ENCODE data around the gene ZNF575.
"Not testable (repeated sequence)": the region's sequence is repeated elsewhere in the genome, so short reads cannot be mapped to it uniquely, and the experiment has no call there.

ZNF575 gene

DNA sequence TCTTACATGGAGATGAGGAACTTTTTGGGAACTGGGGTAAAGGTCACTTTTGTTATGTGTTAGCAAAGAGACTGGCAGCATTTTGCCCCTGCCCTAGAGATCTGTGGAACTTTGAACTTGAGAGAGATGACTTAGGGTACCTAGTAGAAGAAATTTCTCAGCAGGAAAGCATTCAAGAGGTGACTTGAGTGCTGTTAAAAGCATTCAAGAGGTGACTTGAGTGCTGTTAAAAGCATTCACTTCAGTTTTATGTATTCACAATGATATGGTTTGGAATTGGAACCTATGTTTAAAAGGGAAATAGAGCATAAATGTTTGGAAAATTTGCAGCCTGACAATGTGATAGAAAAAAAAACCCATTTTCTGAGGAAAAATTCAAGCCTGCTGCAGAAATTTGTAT lies 20.6 kb upstream of the ZNF575 start:
- not testable (repeated sequence) for DNase-seq

DNA sequence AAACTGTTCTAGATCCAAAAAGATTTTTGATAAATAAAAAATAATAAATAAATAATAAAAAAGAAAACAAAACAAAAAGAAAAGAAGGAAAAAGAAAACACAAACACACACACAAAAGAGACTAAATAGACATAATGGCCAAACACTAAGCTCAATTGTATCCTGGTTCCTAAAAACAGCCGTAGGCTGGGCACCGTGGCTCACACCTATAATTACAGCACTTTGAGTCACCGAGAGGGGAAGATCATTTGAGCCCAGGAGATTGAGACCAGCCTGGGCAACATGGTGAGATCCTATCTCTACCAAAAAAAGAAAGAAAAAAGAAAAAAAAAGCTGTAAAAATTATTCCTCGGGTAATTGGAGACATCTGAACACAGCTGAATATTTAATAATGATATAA lies 14.9 kb upstream of the ZNF575 start:
- DNase-seq: no peak

DNA sequence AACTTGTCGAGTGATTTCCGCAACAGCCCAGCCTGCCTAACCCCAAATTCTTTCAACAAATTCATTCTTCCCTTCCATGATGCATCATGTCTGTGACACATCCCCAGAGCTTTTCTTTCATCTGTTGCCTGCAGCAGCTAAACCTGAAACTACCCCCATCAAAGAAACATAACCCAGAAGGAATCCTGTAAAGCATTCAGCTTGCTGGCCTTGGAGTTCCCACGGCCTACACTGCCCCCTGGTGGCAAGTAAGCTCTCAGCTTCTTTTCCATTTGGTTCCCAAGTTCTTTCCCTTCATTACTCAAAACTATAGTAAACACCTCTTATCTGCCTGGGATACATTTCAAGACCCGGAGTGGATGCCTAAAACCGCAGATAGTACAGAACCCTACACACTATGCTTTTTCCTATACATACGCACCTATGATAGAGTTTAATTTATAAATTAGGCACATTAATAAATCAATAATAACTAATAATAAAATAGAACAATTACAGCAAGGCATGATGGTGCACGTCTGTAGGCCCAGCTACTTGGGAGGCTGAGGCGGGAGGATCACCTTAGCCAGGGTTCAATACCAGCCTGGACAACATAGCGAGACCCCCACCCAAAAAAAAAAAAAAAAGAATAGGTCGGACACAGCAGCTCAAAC lies 13.4 kb upstream of the ZNF575 start:
- peak; percentile 71 for DNase-seq

DNA sequence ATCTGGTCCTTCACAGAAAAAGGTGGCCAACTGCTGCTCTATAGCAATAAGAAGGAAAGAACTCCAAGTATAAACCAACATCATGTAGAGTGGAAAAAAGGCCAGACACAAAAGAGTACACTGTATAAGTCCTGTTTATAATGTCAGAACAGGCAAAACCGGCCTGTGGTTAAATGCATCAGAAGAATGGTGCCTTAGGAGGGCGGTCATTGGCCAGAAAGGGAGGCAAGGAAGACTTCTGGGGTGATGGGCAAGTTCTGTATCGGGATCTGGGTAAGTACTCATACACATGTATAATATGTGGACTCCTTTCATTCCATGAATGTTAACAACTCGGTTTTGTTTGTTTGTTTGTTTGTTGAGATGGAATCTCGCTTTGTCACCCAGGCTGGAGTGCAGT lies 10.1 kb upstream of the ZNF575 start:
- DNase-seq: no peak

DNA sequence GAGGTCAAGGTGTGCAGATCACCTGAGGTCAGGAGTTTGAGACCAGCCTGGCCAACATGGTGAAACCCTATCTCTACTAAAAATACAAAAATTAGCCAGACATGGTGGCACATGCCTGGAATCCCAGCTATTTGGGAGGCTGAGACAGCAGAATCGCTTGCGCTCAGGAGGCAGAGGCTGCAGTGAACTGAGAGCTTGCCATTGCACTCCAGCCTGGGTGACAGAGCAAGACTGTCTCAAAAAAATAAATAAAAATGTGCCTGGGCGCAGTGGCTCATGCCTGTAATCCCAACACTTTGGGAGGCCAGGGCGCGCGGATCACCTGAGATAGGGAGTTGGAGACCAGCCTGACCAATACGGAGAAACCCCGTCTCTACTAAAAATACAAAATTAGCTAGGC lies 9.3 kb upstream of the ZNF575 start:
- DNase-seq: not testable (repeated sequence)

DNA sequence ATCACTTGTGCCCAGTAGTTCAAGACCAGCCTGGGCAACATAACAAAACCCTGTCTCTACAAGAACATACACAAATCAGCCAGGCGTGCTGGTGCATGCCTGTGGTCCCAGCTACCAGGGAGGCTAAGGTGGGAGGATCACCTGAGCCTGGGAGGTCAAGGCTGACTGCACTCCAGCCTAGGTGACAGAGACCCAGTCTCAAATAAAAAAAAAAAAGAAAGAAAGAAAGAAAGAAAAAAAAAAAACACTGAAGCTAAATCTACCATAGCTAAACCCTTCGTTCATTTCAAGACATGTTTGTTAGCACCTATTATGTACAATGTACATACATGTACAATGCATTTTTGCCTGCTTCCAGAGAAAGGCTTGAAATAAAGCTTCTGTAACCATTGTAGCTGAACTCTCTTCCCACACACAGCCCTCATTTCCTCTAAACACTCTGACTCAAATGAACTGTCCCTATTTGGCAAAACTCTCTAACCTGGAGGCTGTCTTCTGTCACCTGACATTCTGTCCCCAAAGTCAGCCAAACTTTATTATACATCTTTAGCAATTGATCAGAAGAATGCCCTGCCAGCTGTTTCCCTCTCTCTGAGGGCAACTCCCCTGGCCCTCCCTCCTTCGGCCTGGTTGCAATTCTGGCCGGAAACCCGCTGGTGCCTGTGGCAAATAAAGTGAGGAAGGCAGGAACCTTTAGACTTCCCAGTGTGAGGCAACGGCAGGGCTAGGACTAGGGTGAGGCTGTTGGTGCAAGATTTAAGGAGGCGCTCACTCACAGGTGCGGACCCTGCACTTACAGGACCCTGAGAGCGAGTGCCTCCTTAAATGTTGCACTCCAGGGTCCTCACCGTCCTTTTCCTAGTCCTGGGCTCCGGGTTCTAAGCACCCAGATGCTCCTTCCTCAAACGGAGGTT lies 7.8 kb upstream of the ZNF575 start:
- peak; percentile 38 for DNase-seq

DNA sequence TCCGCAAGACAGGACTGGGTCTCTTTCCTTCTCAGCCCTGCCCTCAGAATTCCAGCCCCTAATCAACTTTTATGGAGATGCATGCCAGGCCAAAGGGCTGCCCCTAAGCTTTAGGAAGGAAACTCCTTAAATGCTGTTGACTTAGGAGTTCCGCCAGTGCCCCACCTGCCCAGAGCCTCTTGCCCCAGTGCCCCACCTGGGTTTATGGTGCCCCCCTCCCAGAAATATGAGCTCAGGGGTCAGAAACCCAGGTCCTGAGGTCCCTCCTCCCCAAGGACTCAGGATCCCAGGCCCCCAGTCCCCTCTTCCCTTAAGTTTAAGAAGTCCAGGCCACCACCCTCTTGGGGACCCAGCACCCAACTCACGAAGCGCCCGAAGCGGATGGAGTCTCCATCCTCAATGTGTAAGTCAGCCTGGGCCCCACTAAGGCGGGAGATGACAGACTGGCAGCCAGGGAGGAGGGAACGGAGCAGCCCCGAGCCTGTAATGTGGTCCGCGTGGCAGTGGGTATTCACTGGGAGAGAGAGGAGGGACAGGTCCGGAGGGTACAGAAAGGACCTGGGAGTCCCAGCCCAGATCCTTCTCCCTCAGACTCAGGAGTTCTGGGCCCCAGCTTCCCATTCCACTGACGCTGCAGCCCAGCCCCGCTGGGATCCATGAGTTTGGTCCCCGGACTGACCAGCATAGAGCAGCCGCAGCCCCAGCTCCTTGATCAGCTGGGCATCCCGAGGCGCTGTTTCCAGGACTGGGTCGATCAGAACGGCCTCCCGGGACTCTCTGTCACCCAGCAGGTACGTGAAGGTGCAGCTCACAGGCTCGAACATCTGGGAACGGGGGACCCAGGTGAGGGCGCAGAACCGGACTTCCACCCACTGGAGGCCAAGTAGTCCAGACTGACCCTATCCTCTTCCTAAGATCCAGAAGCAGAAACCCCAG lies 6.9 kb upstream of the ZNF575 start:
- DNase-seq: no peak

DNA sequence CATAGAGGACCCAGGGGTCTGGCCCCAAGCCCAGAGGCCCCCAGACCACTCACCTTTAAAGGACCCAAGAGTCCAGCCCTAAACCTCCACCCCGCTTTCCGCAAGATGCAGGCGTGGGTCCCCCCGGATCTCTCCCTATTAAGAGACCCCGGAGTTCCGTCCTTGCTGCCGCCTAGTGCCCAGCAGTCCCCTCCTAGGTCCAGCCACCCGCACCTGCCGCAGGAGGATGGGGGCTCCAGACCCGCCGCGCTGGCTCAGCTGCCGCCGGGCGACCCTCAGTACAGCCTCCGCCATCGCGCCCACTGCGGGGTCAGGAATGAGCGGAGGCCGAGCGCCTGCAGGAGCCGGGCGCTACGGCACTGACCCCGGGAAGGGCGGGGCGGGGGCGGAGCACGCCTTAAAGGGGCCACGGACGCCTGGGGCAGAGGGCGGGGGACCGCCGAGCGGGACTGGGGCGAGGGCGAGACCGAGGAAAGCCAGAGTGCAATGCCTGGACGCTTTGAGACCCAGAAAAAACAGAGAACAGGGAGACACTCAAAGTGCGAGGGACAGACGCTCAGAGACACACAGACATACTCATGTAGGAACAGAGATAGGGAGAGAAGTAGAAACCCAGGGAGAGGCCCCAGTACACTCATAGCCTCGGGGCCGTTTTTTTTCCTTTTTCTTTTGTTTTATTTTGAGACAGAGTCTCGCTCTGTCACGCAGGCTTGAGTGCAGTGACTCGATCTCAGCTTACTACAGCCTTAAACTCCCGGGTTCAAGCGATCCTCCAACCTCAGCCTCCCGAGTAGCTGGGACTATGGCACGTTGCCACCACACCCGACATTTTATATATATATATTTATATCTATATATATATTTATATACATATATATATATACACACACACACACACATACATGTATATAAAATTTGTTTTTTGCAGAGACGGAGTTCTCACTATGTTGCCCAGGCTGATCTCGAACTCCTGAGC lies 5.8 kb upstream of the ZNF575 start, which contains the start of gene ETHE1:
ETHE1 (minus strand) TSS at position 318 of the 976 bp plus-strand sequence; CDS start at position 294, 24 bp downstream.
- DNase-seq: peak; percentile 55

DNA sequence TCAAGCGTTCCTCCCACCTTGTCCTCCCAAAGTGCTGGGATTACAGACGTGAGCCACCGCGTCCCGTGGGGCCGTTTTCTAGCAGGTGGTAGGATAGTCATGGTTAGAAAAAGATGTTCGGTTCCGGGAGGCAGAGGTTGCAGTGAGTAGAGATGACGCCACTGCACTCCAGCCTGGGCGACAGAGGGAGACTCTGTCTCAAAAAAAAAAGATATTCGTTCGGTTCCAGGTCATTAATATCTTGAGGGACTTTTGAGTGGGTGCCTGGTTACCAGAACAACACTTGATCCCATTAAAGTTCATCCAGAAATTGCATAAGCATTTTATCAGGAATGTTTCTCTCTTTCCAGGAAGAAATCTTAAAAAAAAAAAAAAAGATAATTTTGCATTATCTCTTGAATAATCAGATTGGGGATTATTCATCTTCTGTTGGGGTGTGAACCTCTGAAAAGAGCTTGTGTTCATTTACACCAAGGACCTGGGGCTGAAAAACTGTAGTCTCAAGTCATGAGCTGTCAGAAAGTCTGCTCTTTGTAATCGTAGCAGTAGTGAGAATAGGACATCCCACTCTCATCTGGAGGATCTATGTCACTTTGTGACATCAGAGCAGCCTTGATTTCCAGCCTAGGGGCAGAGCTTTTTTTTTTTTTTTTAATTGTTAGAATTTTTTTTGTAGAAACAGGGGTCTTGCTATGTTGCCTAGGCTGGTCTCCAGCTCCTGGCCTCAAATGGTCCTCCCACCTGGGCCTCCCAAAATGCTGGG lies 4.9 kb upstream of the ZNF575 start:
- DNase-seq: no peak

DNA sequence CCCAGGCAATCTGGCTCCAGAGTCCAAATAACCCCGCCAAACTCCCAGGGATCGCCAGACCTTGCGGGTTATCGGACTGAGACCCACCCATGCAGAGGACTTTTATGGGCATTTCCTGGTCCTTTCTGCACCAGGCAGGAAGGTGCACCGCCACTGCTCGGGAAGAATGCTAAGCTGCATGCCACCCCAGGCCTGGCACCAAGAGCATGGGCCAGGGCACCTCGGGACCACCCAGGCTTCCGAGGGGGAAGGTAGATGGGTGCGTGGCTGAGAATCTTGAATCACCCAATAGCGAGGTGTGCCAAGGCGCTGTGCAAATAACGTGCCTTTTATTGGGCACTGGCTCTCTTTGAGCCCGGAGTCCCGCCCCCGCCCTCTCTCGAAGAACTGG lies 422 bp upstream of the ZNF575 start:
- no peak for DNase-seq

DNA sequence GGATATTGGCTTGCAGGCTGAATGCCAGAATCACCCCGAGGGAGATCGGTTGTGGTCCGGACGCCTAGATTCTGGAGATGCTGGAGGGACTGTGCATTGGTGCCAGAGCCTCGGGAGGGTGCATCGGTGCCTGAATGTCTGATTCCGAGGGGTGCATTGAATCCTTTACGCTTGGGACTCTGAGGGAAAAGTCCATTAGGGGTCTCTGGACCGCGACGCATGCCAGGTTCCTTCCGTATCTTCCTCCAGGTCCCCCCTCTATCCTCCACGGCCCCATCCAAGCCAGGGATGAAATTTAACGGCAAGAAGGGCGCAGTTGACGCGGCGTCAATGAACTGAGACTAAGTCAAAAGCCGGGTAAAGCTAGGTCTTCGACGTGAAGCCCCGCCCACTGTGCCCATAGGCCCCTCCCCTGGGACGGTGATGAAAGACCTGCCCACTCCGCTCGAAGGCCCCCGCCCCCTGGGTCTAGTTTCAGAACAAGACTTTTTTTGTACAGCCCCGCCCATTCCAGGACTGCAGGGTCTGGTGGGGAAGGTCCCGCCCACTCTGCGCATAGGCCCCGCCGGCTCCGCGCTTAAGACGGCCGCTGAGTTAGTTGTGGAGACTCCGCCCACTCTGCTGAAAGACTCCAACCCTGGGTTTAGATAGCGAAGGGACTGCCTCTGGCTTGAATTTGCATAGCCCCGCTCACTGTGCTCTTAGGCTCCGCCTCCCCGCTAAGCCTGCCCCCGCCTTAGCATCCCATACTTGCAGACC lies 737 bp downstream of the ZNF575 start:
- DNase-seq: peak; percentile 96

DNA sequence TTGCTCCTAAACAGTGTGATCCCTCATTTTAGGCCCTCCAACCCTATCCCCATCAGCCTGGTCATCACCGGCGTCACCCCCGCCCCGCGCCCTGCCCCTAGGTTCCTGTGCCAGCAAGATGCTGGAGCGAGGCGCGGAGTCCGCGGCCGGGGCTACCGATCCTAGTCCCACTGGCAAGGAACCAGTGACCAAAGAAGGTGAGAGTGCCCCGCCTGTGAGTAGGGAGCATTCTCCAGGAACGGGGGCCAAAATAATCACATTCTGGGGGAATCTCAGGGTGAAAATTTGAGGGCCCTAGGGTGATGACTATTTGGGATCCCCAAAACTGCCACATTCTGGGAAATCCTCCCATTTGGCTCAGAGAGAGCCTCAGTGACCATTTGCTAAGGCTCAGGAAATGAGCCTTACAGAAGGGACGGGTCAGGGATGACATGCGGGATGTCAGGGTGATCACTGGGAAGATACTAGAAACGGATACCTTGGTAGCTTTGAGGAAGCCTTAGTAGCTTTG lies 1.4 kb downstream of the ZNF575 start:
- DNase-seq: no peak

DNA sequence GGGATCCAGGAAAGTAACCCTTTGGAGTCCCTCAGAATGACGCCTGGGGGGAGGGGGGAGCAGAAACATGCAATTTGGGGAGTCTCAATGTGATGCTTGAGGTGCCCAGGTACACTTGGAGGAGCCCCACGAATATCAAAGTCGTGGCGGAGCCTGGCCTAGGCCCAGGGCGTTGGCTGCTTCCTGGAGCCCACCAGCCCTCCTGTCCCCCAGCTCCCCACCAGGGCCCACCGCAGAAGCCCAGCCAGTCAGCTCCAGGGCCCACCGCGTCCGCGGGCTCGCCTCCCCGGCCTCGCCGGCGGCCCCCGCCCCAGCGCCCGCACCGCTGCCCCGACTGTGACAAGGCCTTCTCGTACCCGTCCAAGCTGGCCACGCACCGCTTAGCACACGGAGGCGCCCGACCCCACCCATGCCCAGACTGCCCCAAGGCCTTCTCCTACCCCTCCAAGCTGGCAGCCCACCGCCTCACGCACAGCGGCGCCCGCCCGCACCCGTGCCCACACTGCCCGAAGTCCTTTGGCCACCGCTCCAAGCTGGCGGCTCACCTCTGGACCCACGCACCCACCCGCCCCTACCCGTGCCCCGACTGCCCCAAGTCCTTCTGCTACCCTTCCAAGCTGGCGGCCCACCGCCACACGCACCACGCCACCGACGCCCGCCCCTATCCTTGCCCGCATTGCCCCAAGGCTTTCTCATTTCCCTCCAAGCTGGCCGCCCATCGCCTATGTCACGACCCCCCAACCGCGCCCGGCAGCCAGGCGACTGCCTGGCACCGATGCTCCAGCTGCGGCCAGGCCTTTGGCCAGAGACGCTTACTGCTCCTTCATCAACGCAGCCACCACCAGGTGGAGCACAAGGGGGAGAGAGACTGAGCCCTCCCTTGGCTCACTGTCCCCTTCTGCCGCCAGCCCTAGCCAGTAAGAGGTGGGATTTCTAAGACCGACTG lies 2.1 kb downstream of the ZNF575 start:
- peak; percentile 24 for DNase-seq

DNA sequence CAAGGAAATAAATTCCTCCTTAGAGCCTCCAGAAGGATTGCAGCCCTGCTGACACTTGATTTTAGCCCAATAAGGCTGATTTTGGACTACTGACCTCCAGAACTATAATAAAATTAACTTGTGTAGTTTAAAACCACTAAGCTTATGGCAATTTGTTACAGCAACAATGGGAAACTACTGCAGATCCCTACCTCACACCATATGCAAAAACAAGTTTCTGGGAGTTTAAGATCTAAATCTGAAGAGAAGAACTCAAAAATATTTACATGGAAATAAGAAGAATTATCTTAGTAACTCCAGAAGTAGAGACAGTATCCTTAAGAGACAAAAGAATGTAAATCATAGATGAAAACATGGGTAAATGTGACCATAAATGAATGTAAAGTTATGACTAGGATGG lies 5.9 kb downstream of the ZNF575 start:
- no peak for DNase-seq

DNA sequence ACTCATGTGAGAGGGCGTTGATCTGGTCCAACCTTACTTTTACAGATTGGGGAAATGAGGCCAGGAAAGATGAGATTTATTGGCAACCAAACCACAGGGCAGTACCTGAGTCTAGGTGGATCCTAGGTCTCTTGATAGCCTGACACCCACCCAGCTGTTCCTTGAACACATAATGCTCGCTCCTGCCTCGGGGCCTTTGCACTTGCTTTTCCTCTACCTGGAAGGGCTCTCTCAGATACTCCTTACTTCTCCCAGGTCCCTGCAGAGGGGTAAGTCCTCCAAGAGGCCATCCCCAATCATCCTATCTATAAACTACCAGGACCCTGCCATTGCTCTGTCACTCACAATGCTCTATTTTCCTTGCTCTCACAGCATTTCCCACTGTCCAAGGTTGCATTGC lies 7.4 kb downstream of the ZNF575 start:
- no peak for DNase-seq

DNA sequence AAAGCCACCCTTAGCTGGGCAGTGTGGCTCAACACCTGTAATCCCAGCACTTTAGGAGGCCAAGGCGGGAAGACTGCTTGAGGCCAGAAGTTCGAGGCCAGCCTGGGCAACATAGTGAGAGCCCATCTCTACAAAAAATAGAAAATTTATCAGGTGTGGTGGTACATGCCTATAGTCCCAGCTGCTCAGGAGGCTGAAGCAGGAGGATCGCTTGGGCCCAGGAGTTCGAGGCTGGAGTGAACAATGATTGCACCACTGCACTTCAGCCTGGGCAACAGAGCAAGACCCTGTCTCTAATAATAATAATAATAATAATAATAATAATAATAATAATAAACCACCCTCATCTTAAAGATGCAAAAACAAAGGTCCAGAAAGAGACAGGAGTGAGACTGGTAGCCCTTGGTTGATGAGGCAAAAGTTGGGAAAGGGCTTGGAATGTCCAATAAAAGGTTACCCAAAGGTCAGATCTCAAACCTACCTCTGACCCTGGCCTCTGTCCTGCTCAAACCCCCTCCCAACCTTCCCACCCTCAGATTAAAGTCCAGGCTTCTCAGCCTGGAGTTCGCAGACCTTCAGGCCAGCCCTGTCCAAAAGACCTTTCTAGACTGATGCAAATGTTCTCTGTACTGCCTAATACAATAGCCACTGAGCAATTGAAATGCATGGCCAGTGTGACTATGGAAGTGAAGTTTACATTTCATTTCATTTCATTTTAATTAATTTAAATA lies 9.1 kb downstream of the ZNF575 start:
- DNase-seq: no peak

DNA sequence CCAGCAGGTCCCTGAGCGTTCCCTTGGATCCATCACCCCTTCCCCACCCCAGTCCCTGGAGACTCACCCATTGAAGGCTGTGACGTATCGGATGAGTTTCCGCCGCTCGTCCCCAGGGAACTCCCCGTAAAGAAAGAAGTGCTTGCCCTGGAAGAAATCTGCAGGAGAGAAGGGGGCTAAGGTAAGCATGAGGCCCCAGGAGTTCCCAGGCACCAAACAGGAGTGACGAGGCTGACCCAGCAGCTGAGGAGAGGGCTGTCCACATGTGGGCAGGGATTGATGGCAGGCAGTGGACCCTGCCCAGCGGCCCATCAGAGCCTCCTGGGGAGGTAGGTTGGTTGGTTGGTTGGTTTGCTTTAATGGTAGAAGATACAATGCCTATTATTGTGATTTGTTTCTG lies 11.1 kb downstream of the ZNF575 start:
- no peak for DNase-seq

DNA sequence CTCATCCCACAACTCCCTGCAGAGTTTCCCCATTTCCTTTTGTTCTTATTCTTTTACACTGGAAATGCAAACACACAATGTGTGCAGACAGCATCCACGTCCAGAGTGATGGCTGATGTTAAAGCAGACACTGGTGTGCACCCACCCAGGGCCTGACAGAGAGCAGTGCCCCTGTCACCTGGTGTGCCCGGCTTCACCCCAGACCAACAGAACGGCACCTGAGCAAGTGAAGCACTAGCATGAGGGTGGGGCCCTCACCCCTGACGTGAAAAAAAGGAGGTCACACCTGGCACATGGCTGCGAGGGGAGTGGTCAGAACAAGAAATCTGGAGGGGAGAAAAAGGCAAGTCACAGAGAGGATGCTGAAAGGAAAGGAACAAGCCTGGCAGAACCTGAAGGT lies 12.3 kb downstream of the ZNF575 start:
- DNase-seq: no peak

Measured in CD4-positive, alpha-beta T cell treated with Interferon gamma for 1 hour (primary cell).